Breast epithelium (tissue), 4 donors: Measurements from ENCODE around the gene APRT. TPM values are rescaled to one million over a fixed set of nuclear protein-coding genes. Genes with fewer than 3 reads are reported as not detected.

Source experiments
- DNase-seq, 2 donors: peaks; one replicate each; pipeline ENCODE4 v3.0.0-alpha.2; 2019; ENCODE audit warnings: low spot score in 2 of 2
- H3K27ac ChIP-seq, 2 donors: fragments of 200-600 bp; sonication (generic) in 1 of 2; one replicate each; pipeline ENCODE4 v1.5.1; 2016 to 2019; ENCODE audit warnings: mild to moderate bottlenecking in 1 of 2
- H3K27me3 ChIP-seq, 2 donors: fragments of 200-600 bp; sonication (generic) in 1 of 2; one replicate each; pipeline versions ENCODE4 v1.5.1 to v1.6.0; 2017 to 2019; ENCODE audit warnings: control low read depth in 1 of 2, mild to moderate bottlenecking in 1 of 2
- H3K36me3 ChIP-seq: fragments of 200-600 bp; one replicate; pipeline ENCODE4 v1.5.1; 2019
- H3K4me1 ChIP-seq, 2 donors: fragments of 200-600 bp; sonication (generic); one replicate each; pipeline ENCODE4 v1.5.1; 2016 to 2019; ENCODE audit warnings: control low read depth in 1 of 2
- H3K4me3 ChIP-seq, 3 donors: fragments of 200-600 bp; sonication (generic); 1 replicate in 2 of 3; 2 replicates in 1 of 3; pipeline ENCODE4 v1.5.1; 2016 to 2019; ENCODE audit warnings: mild to moderate bottlenecking in 3 of 3, moderate library complexity in 2 of 3
- H3K9me3 ChIP-seq, 2 donors: fragments of 200-600 bp; sonication (generic) in 1 of 2; one replicate each; pipeline ENCODE4 v1.5.1; 2016 to 2019; ENCODE audit warnings: control low read depth in 1 of 2
- CTCF ChIP-seq, 3 donors: fragments of 450-650 bp; IDR thresholded peaks; one replicate each; pipeline ENCODE4 v1.5.1; 2016 to 2017; ENCODE audit warnings: antibody characterized with exemption in 3 of 3, mild to moderate bottlenecking in 3 of 3, moderate library complexity in 3 of 3
- POLR2A ChIP-seq: fragments of 450-650 bp; IDR thresholded peaks from one replicate; pipeline ENCODE4 v1.6.1; 2016; ENCODE audit warnings: antibody characterized with exemption, mild to moderate bottlenecking, moderate library complexity
- POLR2AphosphoS5 ChIP-seq, 3 donors: sonication (generic); formaldehyde crosslinking; IDR thresholded peaks; one replicate each; pipeline ENCODE4 v1.6.1; 2017; ENCODE audit warnings: antibody characterized with exemption in 3 of 3
- intact Hi-C: fragments of 100-400 bp; cut with DNase I; formaldehyde crosslinking; loops from one replicate; pipeline ENCODE4 v1.15.1; 2023; ENCODE audit warnings: low total_unique reads
- total RNA-seq, 3 donors: library from RNA; depleted of rRNA; stranded (reverse); fragments of >200 nt; gene quantifications; one replicate each; pipeline ENCODE4 v1.1.0, GENCODE V29; 2016

APRT gene
- total RNA-seq, 3 donors from 2014 or later = 93.8 to 152 (median 126) TPM

- no peaks in the 10 kb centered on the region for H3K9me3 ChIP-seq
- TF ChIP-seq CTCF (IDR thresholded peaks at IDR 0.05) = no peak
- no peak for TF ChIP-seq POLR2AphosphoS5 (IDR thresholded peaks at IDR 0.05)
- TF ChIP-seq POLR2A = no peak
- intact Hi-C loops = no loop called here
- H3K27me3 ChIP-seq = no peaks in the 10 kb centered on the region
- DNase-seq = no peak
- H3K36me3 ChIP-seq = no peaks in the 10 kb centered on the region
- peak overlapping the region in 1 of 3 donors; percentile 7 for H3K4me3 ChIP-seq
- H3K27ac ChIP-seq = peak overlapping the region; percentile 85 to 90
- peaks cover 25 to 39% of the 10 kb centered on the region in 2 donors for H3K4me1 ChIP-seq
Measured at GRCh38 chr16:88761143-88761534, 50.6 kb downstream of the APRT start.

GRCh38 chr16:88760424-88761142 is 51.1 kb downstream of the APRT start:
- Histone ChIP-seq H3K9me3 (no peaks in the 10 kb centered on the region), H3K27me3 (no peaks in the 10 kb centered on the region), H3K4me3 (peak overlapping the region in 1 of 3 donors; percentile 7), H3K4me1 (peaks cover 25 to 39% of the 10 kb centered on the region in 2 donors), H3K27ac (peak overlapping the region; percentile 85 to 90), H3K36me3 (no peaks in the 10 kb centered on the region)
- intact Hi-C loops = no loop called here
- TF ChIP-seq POLR2AphosphoS5 (IDR thresholded peaks at IDR 0.05) (no peak), CTCF (IDR thresholded peaks at IDR 0.05) (peak in 1 of 3 donors; percentile 12), POLR2A (no peak)
- DNase-seq = peak in 1 of 2 donors; percentile 77

DNA sequence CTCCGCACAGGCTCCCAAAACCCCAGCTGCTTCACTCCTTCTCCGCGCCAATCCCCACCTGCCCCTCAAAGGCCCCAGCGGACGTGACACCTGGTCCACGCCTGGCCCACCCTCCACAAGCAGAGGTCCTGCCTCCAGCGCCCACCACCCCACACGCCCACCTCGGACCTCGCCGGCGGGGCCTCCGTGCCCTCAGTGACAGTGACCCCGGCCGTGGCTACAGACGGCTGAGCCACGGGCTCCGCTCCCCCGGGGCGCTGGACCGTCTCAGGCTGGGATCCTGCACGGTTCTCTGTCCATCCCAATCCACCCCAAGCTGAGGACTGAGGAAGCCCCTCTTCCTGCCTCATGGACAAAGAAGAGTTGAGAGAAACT is 51.8 kb downstream of the APRT start:
- Histone ChIP-seq H3K27ac (peak overlapping the region; percentile 48 to 90), H3K4me1 (peaks cover 26 to 39% of the 10 kb centered on the region in 2 donors), H3K27me3 (no peaks in the 10 kb centered on the region), H3K9me3 (no peaks in the 10 kb centered on the region), H3K36me3 (no peaks in the 10 kb centered on the region), H3K4me3 (no peak overlapping the region)
- intact Hi-C loops = no loop called here
- DNase-seq = no peak
- TF ChIP-seq POLR2AphosphoS5 (IDR thresholded peaks at IDR 0.05) = no peak
- no peak for TF ChIP-seq CTCF (IDR thresholded peaks at IDR 0.05)
- TF ChIP-seq POLR2A = no peak

Other genes starting within 250 kb of the APRT start
- gene ZC3H18, start 241.5 kb downstream of the APRT start, total RNA-seq = 10 to 100 TPM; 12.5 to 14.9 (median 13.3) TPM
- not detected for gene IL17C, start 173.4 kb downstream of the APRT start, total RNA-seq
- gene CYBA, start 160.9 kb downstream of the APRT start, total RNA-seq = 100 to 1,000 TPM; 138 to 194 (median 180) TPM
- gene MVD, start 148.8 kb downstream of the APRT start, total RNA-seq = 10 to 100 TPM; 17.4 to 21.3 (median 19.0) TPM
- under 1 TPM; 0.66 to 0.96 (median 0.73) TPM for gene SNAI3, start 125.4 kb downstream of the APRT start, total RNA-seq
- 10 to 100 TPM; 19.2 to 22.0 (median 21.9) TPM for gene RNF166, start 105.5 kb downstream of the APRT start, total RNA-seq
- gene CTU2, start 105.4 kb downstream of the APRT start, total RNA-seq = 1 to 10 TPM; 7.3 to 8.2 (median 7.8) TPM
- gene PIEZO1, start 26.7 kb downstream of the APRT start, total RNA-seq = 100 to 1,000 TPM in 2 of 3 donors, 10 to 100 TPM in 1; 90.7 to 181 (median 135) TPM
- 1 to 10 TPM; 1.3 to 3.3 (median 3.2) TPM for gene CDT1, start 8.1 kb downstream of the APRT start, total RNA-seq
- 10 to 100 TPM; 16.2 to 29.5 (median 17.9) TPM for gene GALNS, start 45.0 kb upstream of the APRT start, total RNA-seq
- gene TRAPPC2L, start 45.2 kb upstream of the APRT start, total RNA-seq = 10 to 100 TPM; 32.1 to 37.8 (median 34.4) TPM
- not detected for gene PABPN1L, start 54.7 kb upstream of the APRT start, total RNA-seq
- gene CBFA2T3, start 165.3 kb upstream of the APRT start, total RNA-seq = 1 to 10 TPM in 1 of 3 donors, under 1 TPM in 2; 0.64 to 2.3 (median 0.88) TPM